ENCODE results near the gene MRGPRF. TPM values are rescaled to one million over a fixed set of nuclear protein-coding genes. Genes with fewer than 3 reads are reported as not detected.

MRGPRF gene
- total RNA-seq, 1 donor from 2014 or later, result 13.2 TPM

DNA sequence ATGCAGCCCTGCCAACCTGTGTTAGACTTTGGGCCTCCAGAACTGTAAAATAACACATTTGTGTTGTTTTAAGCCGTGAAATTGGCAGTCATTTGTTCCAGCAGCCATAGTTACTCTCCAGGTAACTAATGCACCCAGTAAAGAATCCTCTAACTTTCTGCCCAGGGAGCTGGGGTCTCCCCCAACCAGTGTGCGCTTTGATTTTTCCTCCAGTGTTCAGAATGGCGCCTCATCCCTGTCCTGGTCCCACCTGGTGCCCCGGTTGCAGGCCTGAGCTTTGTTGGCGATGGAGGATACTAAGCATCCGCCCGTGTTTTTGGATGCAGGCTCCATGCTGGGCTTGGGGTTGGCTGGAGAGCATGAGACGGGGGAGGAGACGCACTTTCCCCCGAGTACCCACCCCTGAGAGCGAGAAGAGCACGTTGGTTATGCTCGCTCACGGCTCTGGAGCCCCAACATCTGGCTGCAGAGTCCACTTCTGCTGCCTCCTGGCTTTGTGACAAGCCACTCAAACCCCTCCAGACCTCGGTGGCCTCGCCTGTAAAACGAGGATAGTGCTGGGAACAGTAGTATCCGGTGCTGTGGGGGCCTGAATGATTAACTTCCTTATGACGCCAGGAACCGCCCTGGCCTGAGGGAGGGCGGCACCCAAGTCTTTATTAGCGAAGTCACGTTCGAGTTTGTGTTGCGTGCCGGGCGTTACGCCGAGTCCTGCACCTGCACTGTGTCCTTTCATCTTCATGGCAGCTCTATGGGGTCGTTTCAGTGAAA is 58.0 kb downstream of the MRGPRF start:
- Histone ChIP-seq H3K27me3 (no peaks in the 10 kb centered on the region), H3K36me3 (no peaks in the 10 kb centered on the region), H3K9me3 (no peaks in the 10 kb centered on the region), H3K4me1 (peaks cover 4% of the 10 kb centered on the region), H3K4me3 (no peak overlapping the region), H3K27ac (no peak overlapping the region)
- intact Hi-C loops (cut with DNase I), result no loop called here
- ATAC-seq, result peak; percentile 79
- TF ChIP-seq, protein P1, sequence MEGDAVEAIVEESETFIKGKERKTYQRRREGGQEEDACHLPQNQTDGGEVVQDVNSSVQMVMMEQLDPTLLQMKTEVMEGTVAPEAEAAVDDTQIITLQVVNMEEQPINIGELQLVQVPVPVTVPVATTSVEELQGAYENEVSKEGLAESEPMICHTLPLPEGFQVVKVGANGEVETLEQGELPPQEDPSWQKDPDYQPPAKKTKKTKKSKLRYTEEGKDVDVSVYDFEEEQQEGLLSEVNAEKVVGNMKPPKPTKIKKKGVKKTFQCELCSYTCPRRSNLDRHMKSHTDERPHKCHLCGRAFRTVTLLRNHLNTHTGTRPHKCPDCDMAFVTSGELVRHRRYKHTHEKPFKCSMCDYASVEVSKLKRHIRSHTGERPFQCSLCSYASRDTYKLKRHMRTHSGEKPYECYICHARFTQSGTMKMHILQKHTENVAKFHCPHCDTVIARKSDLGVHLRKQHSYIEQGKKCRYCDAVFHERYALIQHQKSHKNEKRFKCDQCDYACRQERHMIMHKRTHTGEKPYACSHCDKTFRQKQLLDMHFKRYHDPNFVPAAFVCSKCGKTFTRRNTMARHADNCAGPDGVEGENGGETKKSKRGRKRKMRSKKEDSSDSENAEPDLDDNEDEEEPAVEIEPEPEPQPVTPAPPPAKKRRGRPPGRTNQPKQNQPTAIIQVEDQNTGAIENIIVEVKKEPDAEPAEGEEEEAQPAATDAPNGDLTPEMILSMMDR (IDR thresholded peaks at IDR 0.05), result no peak
- DNase-seq, result no peak

Other genes starting within 250 kb of the MRGPRF start
- 76.4 TPM for gene CPT1A, start 171.3 kb downstream of the MRGPRF start, total RNA-seq
- 36.3 TPM for gene MRPL21, start 109.4 kb downstream of the MRGPRF start, total RNA-seq
- gene IGHMBP2, start 109.4 kb downstream of the MRGPRF start, total RNA-seq, result 20.3 TPM
- gene MRGPRD, start 32.3 kb downstream of the MRGPRF start, total RNA-seq, result not detected
- 16.6 TPM for gene TPCN2, start 35.7 kb upstream of the MRGPRF start, total RNA-seq
- gene SMIM38, start 142.7 kb upstream of the MRGPRF start, total RNA-seq, result not detected